ENCODE measurements around the gene EHBP1. TPM values are rescaled to one million over a fixed set of nuclear protein-coding genes. Genes with fewer than 3 reads are reported as not detected.
"Not testable (repeated sequence)": the region's sequence is repeated elsewhere in the genome, so short reads cannot be mapped to it uniquely, and the experiment has no call there.

EHBP1 gene
- total and polyA plus RNA-seq, 4 experiments from 2014 or later: 9.2 to 31.9 (median 21.0) TPM

GRCh38 chr2:63007813-63008458 is 302.4 kb downstream of the EHBP1 start:
- Histone ChIP-seq H3K4me1 (ENCODE audit: insufficient read depth, low read length) (no peaks in the 10 kb centered on the region), H3K27me3 (ENCODE audit: insufficient read depth, low read length) (no peaks in the 10 kb centered on the region), H3K36me3 (ENCODE audit: insufficient read depth, low read length) (no peaks in the 10 kb centered on the region), H3K27ac (ENCODE audit: low read depth, low read length) (no peak overlapping the region), H3K9me3 (ENCODE audit: control insufficient read depth in 1 of 2, low read length in 2 of 2) (no peaks in the 10 kb centered on the region), H3K4me3 (ENCODE audit: low read length in 2 of 2) (no peak overlapping the region)
- ChIA-PET POLR2A (ENCODE audit: partially characterized antibody) (no interaction called here), CTCF (ENCODE audit: partially characterized antibody) (no interaction called here)
- peaks cover 12 to 26% of the 10 kb centered on the region in 2 donors for H3K36me3 Mint-ChIP-seq
- H3K27ac Mint-ChIP-seq: no peak overlapping the region
- no peak for DNase-seq
- intact Hi-C loops (cut with micrococcal nuclease): no loop called here
- H3K4me1 Mint-ChIP-seq: no peaks in the 10 kb centered on the region
- no peaks in the 10 kb centered on the region for H3K9me3 Mint-ChIP-seq
- no peak overlapping the region for H3K4me3 Mint-ChIP-seq
- no peaks in the 10 kb centered on the region for H3K27me3 Mint-ChIP-seq

- Mint-ChIP-seq H3K36me3 (peaks cover 18 to 30% of the 10 kb centered on the region in 2 donors), H3K4me3 (no peak overlapping the region), H3K9me3 (no peaks in the 10 kb centered on the region), H3K4me1 (no peaks in the 10 kb centered on the region), H3K27me3 (no peaks in the 10 kb centered on the region), H3K27ac (no peak overlapping the region)
- ChIA-PET POLR2A (ENCODE audit: partially characterized antibody) (no interaction called here), CTCF (ENCODE audit: partially characterized antibody) (no interaction called here)
- Histone ChIP-seq H3K27me3 (ENCODE audit: insufficient read depth, low read length) (no peaks in the 10 kb centered on the region), H3K4me1 (ENCODE audit: insufficient read depth, low read length) (no peaks in the 10 kb centered on the region), H3K4me3 (ENCODE audit: low read length in 2 of 2) (no peak overlapping the region), H3K27ac (ENCODE audit: low read depth, low read length) (no peak overlapping the region), H3K9me3 (ENCODE audit: control insufficient read depth in 1 of 2, low read length in 2 of 2) (no peaks in the 10 kb centered on the region), H3K36me3 (ENCODE audit: insufficient read depth, low read length) (no peaks in the 10 kb centered on the region)
- DNase-seq: no peak
- intact Hi-C loops (cut with micrococcal nuclease): no loop called here
These were observed 303.3 kb downstream of the EHBP1 start for GRCh38 chr2:63008838-63009237.

GRCh38 chr2:63009490-63009889 is 304.0 kb downstream of the EHBP1 start:
- Histone ChIP-seq H3K36me3 (ENCODE audit: insufficient read depth, low read length) (no peaks in the 10 kb centered on the region), H3K27me3 (ENCODE audit: insufficient read depth, low read length) (no peaks in the 10 kb centered on the region), H3K4me3 (ENCODE audit: low read length in 2 of 2) (no peak overlapping the region), H3K4me1 (ENCODE audit: insufficient read depth, low read length) (no peaks in the 10 kb centered on the region), H3K27ac (ENCODE audit: low read depth, low read length) (no peak overlapping the region), H3K9me3 (ENCODE audit: control insufficient read depth in 1 of 2, low read length in 2 of 2) (no peaks in the 10 kb centered on the region)
- CTCF ChIA-PET (ENCODE audit: partially characterized antibody): no interaction called here
- Mint-ChIP-seq H3K4me3 (no peak overlapping the region), H3K27me3 (no peaks in the 10 kb centered on the region), H3K27ac (no peak overlapping the region), H3K4me1 (no peaks in the 10 kb centered on the region), H3K9me3 (no peaks in the 10 kb centered on the region), H3K36me3 (peaks cover 15 to 31% of the 10 kb centered on the region in 2 donors)
- POLR2A ChIA-PET (ENCODE audit: partially characterized antibody): no interaction called here
- intact Hi-C loops (cut with micrococcal nuclease): no loop called here
- DNase-seq: no peak

- intact Hi-C loops (cut with micrococcal nuclease): no loop called here
- CTCF ChIA-PET (ENCODE audit: partially characterized antibody): no interaction called here
These were observed 307.0 kb downstream of the EHBP1 start for GRCh38 chr2:63012541-63012940.

GRCh38 chr2:63013438-63013837 is 307.9 kb downstream of the EHBP1 start:
- H3K27ac Mint-ChIP-seq: no peak overlapping the region
- no peaks in the 10 kb centered on the region for H3K4me1 Mint-ChIP-seq
- DNase-seq: no peak
- intact Hi-C loops (cut with micrococcal nuclease): no loop called here
- Histone ChIP-seq H3K4me1 (ENCODE audit: insufficient read depth, low read length) (no peaks in the 10 kb centered on the region), H3K27me3 (ENCODE audit: insufficient read depth, low read length) (no peaks in the 10 kb centered on the region), H3K36me3 (ENCODE audit: insufficient read depth, low read length) (no peaks in the 10 kb centered on the region), H3K4me3 (ENCODE audit: low read length in 2 of 2) (no peak overlapping the region), H3K9me3 (ENCODE audit: control insufficient read depth in 1 of 2, low read length in 2 of 2) (no peaks in the 10 kb centered on the region), H3K27ac (ENCODE audit: low read depth, low read length) (no peak overlapping the region)
- H3K36me3 Mint-ChIP-seq: peaks cover 17 to 24% of the 10 kb centered on the region in 2 donors
- no peaks in the 10 kb centered on the region for H3K9me3 Mint-ChIP-seq
- ChIA-PET POLR2A (ENCODE audit: partially characterized antibody) (no interaction called here), CTCF (ENCODE audit: partially characterized antibody) (no interaction called here)
- no peak overlapping the region for H3K4me3 Mint-ChIP-seq
- no peaks in the 10 kb centered on the region for H3K27me3 Mint-ChIP-seq

More at GRCh38 chr2:63012541-63012940, 307.0 kb downstream of the EHBP1 start:
- Mint-ChIP-seq H3K9me3 (no peaks in the 10 kb centered on the region), H3K4me1 (no peaks in the 10 kb centered on the region), H3K4me3 (no peak overlapping the region), H3K27ac (no peak overlapping the region), H3K27me3 (no peaks in the 10 kb centered on the region), H3K36me3 (peaks cover 17 to 24% of the 10 kb centered on the region in 2 donors)
- DNase-seq: no peak
- Histone ChIP-seq H3K4me1 (ENCODE audit: insufficient read depth, low read length) (no peaks in the 10 kb centered on the region), H3K27me3 (ENCODE audit: insufficient read depth, low read length) (no peaks in the 10 kb centered on the region), H3K4me3 (ENCODE audit: low read length in 2 of 2) (no peak overlapping the region), H3K27ac (ENCODE audit: low read depth, low read length) (no peak overlapping the region), H3K36me3 (ENCODE audit: insufficient read depth, low read length) (no peaks in the 10 kb centered on the region), H3K9me3 (ENCODE audit: control insufficient read depth in 1 of 2, low read length in 2 of 2) (no peaks in the 10 kb centered on the region)
- POLR2A ChIA-PET (ENCODE audit: partially characterized antibody): no interaction called here

GRCh38 chr2:63015389-63015788 is 309.9 kb downstream of the EHBP1 start:
- no peaks in the 10 kb centered on the region for H3K9me3 ChIP-seq (ENCODE audit: control insufficient read depth in 1 of 2, low read length in 2 of 2)
- CTCF ChIA-PET (ENCODE audit: partially characterized antibody): no interaction called here
- H3K9me3 Mint-ChIP-seq: no peaks in the 10 kb centered on the region
- H3K27me3 Mint-ChIP-seq: no peaks in the 10 kb centered on the region
- H3K4me3 ChIP-seq (ENCODE audit: low read length in 2 of 2): no peak overlapping the region
- no peak for DNase-seq
- H3K36me3 Mint-ChIP-seq: peaks cover 17 to 24% of the 10 kb centered on the region in 2 donors
- H3K27ac Mint-ChIP-seq: no peak overlapping the region
- H3K27me3 ChIP-seq (ENCODE audit: insufficient read depth, low read length): no peaks in the 10 kb centered on the region
- POLR2A ChIA-PET (ENCODE audit: partially characterized antibody): no interaction called here
- H3K4me3 Mint-ChIP-seq: no peak overlapping the region
- H3K27ac ChIP-seq (ENCODE audit: low read depth, low read length): no peak overlapping the region
- no peaks in the 10 kb centered on the region for H3K36me3 ChIP-seq (ENCODE audit: insufficient read depth, low read length)
- no peaks in the 10 kb centered on the region for H3K4me1 Mint-ChIP-seq
- no peaks in the 10 kb centered on the region for H3K4me1 ChIP-seq (ENCODE audit: insufficient read depth, low read length)
- intact Hi-C loops (cut with micrococcal nuclease): no loop called here

GRCh38 chr2:63018439-63018838 is 312.9 kb downstream of the EHBP1 start:
- no peaks in the 10 kb centered on the region for H3K9me3 Mint-ChIP-seq
- peaks cover 17 to 28% of the 10 kb centered on the region in 2 donors for H3K36me3 Mint-ChIP-seq
- H3K27ac Mint-ChIP-seq: no peak overlapping the region
- DNase-seq: no peak
- Histone ChIP-seq H3K36me3 (ENCODE audit: insufficient read depth, low read length) (no peaks in the 10 kb centered on the region), H3K9me3 (ENCODE audit: control insufficient read depth in 1 of 2, low read length in 2 of 2) (no peaks in the 10 kb centered on the region), H3K27me3 (ENCODE audit: insufficient read depth, low read length) (no peaks in the 10 kb centered on the region), H3K27ac (ENCODE audit: low read depth, low read length) (no peak overlapping the region), H3K4me1 (ENCODE audit: insufficient read depth, low read length) (no peaks in the 10 kb centered on the region), H3K4me3 (ENCODE audit: low read length in 2 of 2) (no peak overlapping the region)
- CTCF ChIA-PET (ENCODE audit: partially characterized antibody): no interaction called here
- H3K4me1 Mint-ChIP-seq: no peaks in the 10 kb centered on the region
- POLR2A ChIA-PET (ENCODE audit: partially characterized antibody): no interaction called here
- H3K4me3 Mint-ChIP-seq: no peak overlapping the region
- H3K27me3 Mint-ChIP-seq: no peaks in the 10 kb centered on the region
- intact Hi-C loops (cut with micrococcal nuclease): no loop called here

GRCh38 chr2:63019686-63020085 is 314.2 kb downstream of the EHBP1 start:
- CTCF ChIA-PET (ENCODE audit: partially characterized antibody); H3K9me3 Mint-ChIP-seq; H3K4me1 Mint-ChIP-seq; H3K9me3 ChIP-seq (ENCODE audit: control insufficient read depth in 1 of 2, low read length in 2 of 2); H3K27me3 ChIP-seq (ENCODE audit: insufficient read depth, low read length); H3K36me3 ChIP-seq (ENCODE audit: insufficient read depth, low read length); H3K4me3 Mint-ChIP-seq; DNase-seq; H3K27ac Mint-ChIP-seq; H3K27me3 Mint-ChIP-seq; H3K4me1 ChIP-seq (ENCODE audit: insufficient read depth, low read length); H3K4me3 ChIP-seq (ENCODE audit: low read length in 2 of 2); intact Hi-C loops (cut with micrococcal nuclease); POLR2A ChIA-PET (ENCODE audit: partially characterized antibody); H3K27ac ChIP-seq (ENCODE audit: low read depth, low read length): not testable (repeated sequence)
- peaks cover 17 to 24% of the 10 kb centered on the region in 2 donors for H3K36me3 Mint-ChIP-seq
